A673 (cell line): ENCODE measurements around the gene VPS37B. TPM values are rescaled to one million over a fixed set of nuclear protein-coding genes. Genes with fewer than 3 reads are reported as not detected.

ENCODE experiments used
- BruUV-seq: library from RNA; stranded (reverse); fragments of 400-500 nt; replicated peaks from 2 replicates; lab custom pipeline; 2021; lab: Mats Ljungman, UMichigan
- CTCF ChIA-PET: fragments of 300-600 bp; sonication (Branson Sonifier 250); formaldehyde crosslinking; loops from one replicate; lab custom pipeline; 2022; ENCODE audit warnings: antibody characterized with exemption; lab: Charles Lee
- POLR2A ChIA-PET: fragments of 300-600 bp; sonication (Branson Sonifier 250); formaldehyde crosslinking; loops from one replicate; lab custom pipeline; 2022; ENCODE audit warnings: antibody characterized with exemption; ENCODE audit not compliant: low non-redundant PET; lab: Charles Lee
- DNase-seq: peaks from one replicate; pipeline ENCODE4 v3.0.0-alpha.2; 2015; ENCODE audit warnings: low spot score
- H3K27ac ChIP-seq: fragments of 200-600 bp; sonication (generic); 2 replicates; pipeline ENCODE4 v1.5.1; 2016; ENCODE audit warnings: mixed run types, low read depth, mild to moderate bottlenecking, mixed read lengths, antibody characterized with exemption, low read length; ENCODE audit not compliant: poor library complexity, severe bottlenecking
- H3K27me3 ChIP-seq: fragments of 200-600 bp; sonication (generic); replicated peaks from 2 replicates; pipeline ENCODE4 v1.6.1; 2017; ENCODE audit warnings: mixed run types, low read depth, mild to moderate bottlenecking, mixed read lengths, antibody characterized with exemption, low read length; ENCODE audit not compliant: insufficient read depth, poor library complexity
- H3K36me3 ChIP-seq: fragments of 200-600 bp; sonication (generic); 2 replicates; pipeline ENCODE4 v1.6.1; 2016; ENCODE audit warnings: mixed run types, mild to moderate bottlenecking, mixed read lengths, antibody characterized with exemption, low read length; ENCODE audit not compliant: insufficient read depth, poor library complexity, severe bottlenecking
- H3K4me1 ChIP-seq: fragments of 200-600 bp; sonication (generic); 2 replicates; pipeline ENCODE4 v1.6.1; 2017; ENCODE audit warnings: mixed run types, mild to moderate bottlenecking, mixed read lengths, antibody characterized with exemption, low read length; ENCODE audit not compliant: insufficient read depth, poor library complexity, severe bottlenecking
- H3K4me3 ChIP-seq: fragments of 200-600 bp; sonication (generic); 2 replicates; pipeline ENCODE4 v1.5.1; 2016; ENCODE audit warnings: low read depth, mixed run types, mild to moderate bottlenecking, mixed read lengths, low read length; ENCODE audit not compliant: poor library complexity, severe bottlenecking
- H3K9me3 ChIP-seq: fragments of 200-600 bp; sonication (generic); 2 replicates; pipeline ENCODE4 v1.6.1; 2016; ENCODE audit warnings: mixed run types, low read depth, mild to moderate bottlenecking, mixed read lengths, antibody characterized with exemption, low read length; ENCODE audit not compliant: poor library complexity, severe bottlenecking
- EZH2 ChIP-seq: fragments of 200-600 bp; sonication (generic); IDR thresholded peaks from 2 replicates; pipeline ENCODE4 v1.6.1; 2017; ENCODE audit warnings: borderline replicate concordance, low read depth, mild to moderate bottlenecking, mixed read lengths, antibody characterized with exemption, low read length; ENCODE audit not compliant: poor library complexity, severe bottlenecking
- intact Hi-C: fragments of 100-400 bp; cut with micrococcal nuclease; formaldehyde crosslinking; loops from one replicate; pipeline ENCODE4 v1.10.0; 2022; ENCODE audit not compliant: unreplicated experiment
- total RNA-seq: library from RNA; stranded (reverse); gene quantifications from 2 replicates; pipeline ENCODE4 v1.2.3, GENCODE V29; 2021
- TF ChIP-seq, protein P1 (sequence below): fragments of 300-800, 200-600 bp; sonication (generic); conservative IDR thresholded peaks from 2 replicates; pipeline ENCODE4 v1.5.1; 2017; ENCODE audit warnings: low read depth, mild to moderate bottlenecking, antibody characterized with exemption, low read length, moderate library complexity, mixed read lengths

VPS37B gene
- total RNA-seq, 1 experiment from 2014 or later, result 34.4 TPM

DNA sequence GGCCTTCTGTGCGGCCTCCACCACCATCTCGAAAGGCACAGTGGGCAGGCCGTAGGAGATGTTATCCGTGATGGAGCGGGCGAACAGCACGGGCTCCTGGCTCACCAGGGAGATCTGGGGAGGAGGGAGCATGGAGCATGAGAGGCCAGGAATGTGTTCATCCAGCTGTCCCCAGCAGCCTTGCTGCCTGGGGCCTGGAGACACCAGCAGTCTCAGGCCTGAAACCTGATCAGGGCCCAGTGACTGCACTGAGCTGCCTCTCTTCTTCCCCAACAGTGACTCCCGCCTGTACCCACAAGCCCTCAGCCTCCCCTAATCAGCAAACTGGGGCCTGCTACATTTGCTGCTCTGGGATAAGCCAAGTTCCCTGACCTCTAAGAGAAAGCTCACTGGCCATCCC, 39.4 kb upstream of the VPS37B start:
- Histone ChIP-seq H3K36me3 (no peaks in the 10 kb centered on the region), H3K27ac (no peak overlapping the region), H3K4me1 (no peaks in the 10 kb centered on the region), H3K27me3 (no peaks in the 10 kb centered on the region), H3K9me3 (no peaks in the 10 kb centered on the region), H3K4me3 (no peak overlapping the region)
- ChIA-PET CTCF (no interaction called here), POLR2A (no interaction called here)
- DNase-seq, result no peak
- TF ChIP-seq, protein P1, sequence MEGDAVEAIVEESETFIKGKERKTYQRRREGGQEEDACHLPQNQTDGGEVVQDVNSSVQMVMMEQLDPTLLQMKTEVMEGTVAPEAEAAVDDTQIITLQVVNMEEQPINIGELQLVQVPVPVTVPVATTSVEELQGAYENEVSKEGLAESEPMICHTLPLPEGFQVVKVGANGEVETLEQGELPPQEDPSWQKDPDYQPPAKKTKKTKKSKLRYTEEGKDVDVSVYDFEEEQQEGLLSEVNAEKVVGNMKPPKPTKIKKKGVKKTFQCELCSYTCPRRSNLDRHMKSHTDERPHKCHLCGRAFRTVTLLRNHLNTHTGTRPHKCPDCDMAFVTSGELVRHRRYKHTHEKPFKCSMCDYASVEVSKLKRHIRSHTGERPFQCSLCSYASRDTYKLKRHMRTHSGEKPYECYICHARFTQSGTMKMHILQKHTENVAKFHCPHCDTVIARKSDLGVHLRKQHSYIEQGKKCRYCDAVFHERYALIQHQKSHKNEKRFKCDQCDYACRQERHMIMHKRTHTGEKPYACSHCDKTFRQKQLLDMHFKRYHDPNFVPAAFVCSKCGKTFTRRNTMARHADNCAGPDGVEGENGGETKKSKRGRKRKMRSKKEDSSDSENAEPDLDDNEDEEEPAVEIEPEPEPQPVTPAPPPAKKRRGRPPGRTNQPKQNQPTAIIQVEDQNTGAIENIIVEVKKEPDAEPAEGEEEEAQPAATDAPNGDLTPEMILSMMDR, result no peak
- TF ChIP-seq EZH2, result no peak
- BruUV-seq, result no TSS peak
- intact Hi-C loops, result no loop called here

DNA sequence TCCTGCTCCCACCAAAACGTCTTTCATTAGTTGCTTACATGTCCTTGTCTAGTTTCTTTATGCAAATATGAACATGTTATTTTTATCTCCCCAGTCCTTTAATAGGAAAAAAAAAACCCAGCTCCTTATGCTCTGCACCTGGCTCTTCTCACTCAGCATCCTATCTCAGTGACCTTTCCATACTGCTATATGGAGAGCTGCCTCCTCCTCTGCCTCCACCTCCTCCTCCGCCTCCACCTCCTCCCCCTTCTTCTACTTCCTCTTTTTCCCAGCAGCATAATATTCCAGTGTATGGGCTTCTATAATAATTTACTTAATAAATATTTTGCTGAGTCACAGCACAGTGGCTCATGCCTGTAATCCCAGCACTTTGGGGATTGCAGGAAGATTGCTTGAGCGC, 38.8 kb upstream of the VPS37B start:
- BruUV-seq, result no TSS peak
- POLR2A ChIA-PET, result no interaction called here
- CTCF ChIA-PET, result no interaction called here
- Histone ChIP-seq H3K27me3 (no peaks in the 10 kb centered on the region), H3K4me3 (no peak overlapping the region), H3K27ac (no peak overlapping the region), H3K36me3 (no peaks in the 10 kb centered on the region), H3K9me3 (no peaks in the 10 kb centered on the region), H3K4me1 (no peaks in the 10 kb centered on the region)
- no peak for DNase-seq
- intact Hi-C loops, result no loop called here
- TF ChIP-seq EZH2, result no peak

DNA sequence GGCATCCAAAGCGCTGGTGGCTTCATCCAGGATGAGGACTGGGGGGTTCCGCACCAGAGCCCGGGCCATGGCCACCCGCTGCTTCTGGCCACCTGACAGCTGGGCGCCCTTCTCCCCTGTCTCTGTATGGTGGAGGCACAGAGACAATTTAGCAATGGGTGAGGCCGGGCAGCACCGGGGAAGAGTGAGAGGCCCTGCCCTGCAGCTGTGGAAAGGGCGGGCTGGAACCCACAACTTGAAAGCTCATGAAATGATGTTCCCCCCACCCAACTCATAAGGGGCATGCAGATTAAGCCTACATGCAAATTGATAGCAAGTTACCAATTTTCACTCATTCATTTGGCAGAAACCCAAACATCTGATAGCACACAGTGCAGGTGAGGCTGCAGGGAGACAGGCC, 36.3 kb upstream of the VPS37B start:
- H3K27me3 ChIP-seq, result no peaks in the 10 kb centered on the region
- no peak for DNase-seq
- no TSS peak for BruUV-seq
- POLR2A ChIA-PET, result no interaction called here
- CTCF ChIA-PET, result no interaction called here
- no peak overlapping the region for H3K4me3 ChIP-seq
- TF ChIP-seq EZH2, result no peak
- TF ChIP-seq, protein P1, result no peak
- H3K4me1 ChIP-seq, result peaks cover 17% of the 10 kb centered on the region
- H3K27ac ChIP-seq, result no peak overlapping the region
- no peaks in the 10 kb centered on the region for H3K9me3 ChIP-seq
- no peaks in the 10 kb centered on the region for H3K36me3 ChIP-seq
- intact Hi-C loops, result no loop called here

DNA sequence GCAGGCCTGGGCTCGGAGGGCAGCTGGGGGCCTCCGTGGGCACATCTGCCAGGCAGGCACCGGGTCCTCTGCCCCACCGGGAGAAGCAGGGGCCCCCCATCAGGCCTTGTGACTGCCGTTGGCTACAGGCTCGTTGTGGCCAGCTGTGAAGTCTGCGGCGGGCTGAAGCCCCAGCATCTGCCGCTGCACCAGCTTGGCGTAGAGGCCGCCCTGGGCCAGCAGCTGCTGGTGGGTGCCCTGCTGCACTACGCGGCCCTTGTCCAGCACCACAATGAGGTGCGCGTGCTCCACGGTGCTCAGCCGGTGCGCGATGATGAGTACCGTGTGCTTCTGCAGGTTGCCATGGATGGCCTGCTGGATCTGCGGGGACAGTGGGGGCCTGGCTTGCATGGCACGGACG, 33.9 kb upstream of the VPS37B start:
- H3K27ac ChIP-seq, result no peak overlapping the region
- CTCF ChIA-PET, result no interaction called here
- H3K9me3 ChIP-seq, result no peaks in the 10 kb centered on the region
- H3K36me3 ChIP-seq, result no peaks in the 10 kb centered on the region
- DNase-seq, result no peak
- no peak for TF ChIP-seq EZH2
- POLR2A ChIA-PET, result interaction anchor here (0.5 kb wide), 1 partner anchor 364 kb away, joined by 3 read pairs; no protein-coding TSS in a partner anchor
- BruUV-seq, result no TSS peak
- no peak overlapping the region for H3K4me3 ChIP-seq
- intact Hi-C loops, result no loop called here
- peaks cover 17% of the 10 kb centered on the region for H3K4me1 ChIP-seq
- H3K27me3 ChIP-seq, result no peaks in the 10 kb centered on the region
